Body of pancreas (tissue), 4 donors: ENCODE measurements around the gene RAB1B. TPM values are rescaled to one million over a fixed set of nuclear protein-coding genes. Genes with fewer than 3 reads are reported as not detected.

Source experiments
- ATAC-seq: fragments of 150-250 bp; one replicate; pipeline ENCODE4 v1.9.1; 2016
- DNase-seq, 4 donors: peaks; one replicate each; pipeline ENCODE4 v3.0.0-alpha.2; 2019
- H3K27ac ChIP-seq, 4 donors: fragments of 200-600 bp; sonication (generic); 1 replicate in 3 of 4; 2 replicates in 1 of 4; pipeline versions ENCODE4 v1.5.1 to v1.6.1; 2016 to 2019; ENCODE audit warnings: mild to moderate bottlenecking in 1 of 4, mixed read lengths in 1 of 4, moderate library complexity in 1 of 4
- H3K27me3 ChIP-seq, 2 donors: fragments of 200-600 bp; sonication (generic); one replicate each; pipeline ENCODE4 v1.6.0; 2016; ENCODE audit warnings: mild to moderate bottlenecking in 1 of 2
- H3K36me3 ChIP-seq, 2 donors: fragments of 200-600 bp; sonication (generic); replicated peaks in 1 of 2; 2 replicates each; pipeline ENCODE4 v1.5.1; 2016; ENCODE audit warnings: low read depth in 2 of 2; ENCODE audit not compliant: insufficient read depth in 1 of 2
- H3K4me1 ChIP-seq: fragments of 200-600 bp; sonication (generic); one replicate; pipeline ENCODE4 v1.6.0; 2016
- H3K4me3 ChIP-seq, 2 donors: fragments of 200-600 bp; sonication (generic); 1 replicate in 1 of 2; 2 replicates in 1 of 2; pipeline ENCODE4 v1.5.1; 2016 to 2019
- H3K9me3 ChIP-seq, 3 donors: fragments of 200-600 bp; sonication (generic); 1 replicate in 2 of 3; 2 replicates in 1 of 3; pipeline ENCODE4 v1.5.1; 2016
- POLR2A ChIP-seq, 3 donors: fragments of 450-650 bp; IDR thresholded peaks; one replicate each; pipeline ENCODE4 v1.6.1; 2016; ENCODE audit warnings: antibody characterized with exemption in 3 of 3, mild to moderate bottlenecking in 2 of 3
- WGBS, 2 donors: methylation state at CpG; one replicate each; pipeline ENCODE4 v1.1.5; 2017; 5-methylcytosine and 5-hydroxymethylcytosine counted together
- intact Hi-C: fragments of 100-400 bp; cut with DNase I; formaldehyde crosslinking; loops from one replicate; pipeline ENCODE4 v1.15.1; 2023
- total RNA-seq, 2 donors: library from RNA; depleted of rRNA; stranded (reverse); fragments of >200 nt; gene quantifications; one replicate each; pipeline ENCODE4 v1.1.0, GENCODE V29; 2016
- TF ChIP-seq, protein P1 (sequence below), 7 experiments: fragments of 450-650 bp in 4 of 7; fragments of 200-600 bp in 3 of 7; sonication (generic) in 3 of 7; IDR thresholded peaks; one replicate each; pipeline ENCODE4 v1.5.1; 2016 to 2019; ENCODE audit warnings: antibody characterized with exemption in 7 of 7

The RAB1B gene
- total RNA-seq, 2 donors from 2014 or later: 67.7 to 74.5 TPM

DNA sequence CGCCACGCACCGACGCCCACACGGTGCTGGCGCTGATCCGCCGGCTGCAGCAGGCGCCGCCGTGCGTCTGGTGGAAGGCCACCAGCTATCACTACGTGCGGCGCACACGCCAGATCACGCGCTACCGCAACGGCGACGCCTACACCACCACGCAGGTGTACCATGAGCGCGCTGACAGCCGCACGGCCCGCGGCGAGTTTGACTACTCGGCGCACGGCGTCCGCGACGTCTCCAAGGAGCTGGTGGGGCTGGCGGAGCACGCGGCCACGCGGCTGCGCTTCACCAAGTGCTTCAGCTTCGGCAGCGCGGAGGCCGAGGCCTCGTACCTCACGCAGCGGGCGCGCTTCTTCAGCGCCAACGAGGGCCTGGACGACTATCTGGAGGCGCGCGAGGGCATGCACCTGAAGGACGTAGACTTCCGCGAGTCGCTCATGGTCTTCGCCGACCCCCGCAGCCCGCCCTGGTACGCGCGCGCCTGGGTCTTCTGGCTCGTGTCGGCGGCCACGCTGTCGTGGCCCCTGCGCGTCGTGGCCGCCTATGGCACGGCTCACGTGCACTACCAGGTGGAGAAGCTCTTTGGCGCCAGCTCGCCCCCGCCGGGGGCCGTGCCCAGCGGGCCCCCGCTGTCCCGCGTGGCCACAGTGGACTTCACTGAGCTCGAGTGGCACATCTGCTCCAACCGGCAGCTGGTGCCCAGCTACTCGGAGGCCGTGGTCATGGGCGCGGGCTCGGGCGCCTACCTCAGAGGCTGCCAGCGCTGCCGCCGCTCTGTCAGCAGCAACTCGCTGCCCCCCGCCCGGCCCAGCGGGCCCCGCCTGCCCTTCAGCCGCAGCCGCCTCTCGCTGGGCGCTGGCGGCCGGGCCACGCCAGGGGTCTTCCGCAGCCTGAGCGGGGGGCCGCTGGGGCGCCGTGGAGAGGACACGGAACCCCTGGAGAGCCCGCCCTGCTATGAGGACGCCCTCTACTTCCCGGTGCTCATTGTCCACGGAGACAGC, 26.5 kb downstream of the RAB1B start:
- ATAC-seq (no peak), DNase-seq (no peak)

DNA sequence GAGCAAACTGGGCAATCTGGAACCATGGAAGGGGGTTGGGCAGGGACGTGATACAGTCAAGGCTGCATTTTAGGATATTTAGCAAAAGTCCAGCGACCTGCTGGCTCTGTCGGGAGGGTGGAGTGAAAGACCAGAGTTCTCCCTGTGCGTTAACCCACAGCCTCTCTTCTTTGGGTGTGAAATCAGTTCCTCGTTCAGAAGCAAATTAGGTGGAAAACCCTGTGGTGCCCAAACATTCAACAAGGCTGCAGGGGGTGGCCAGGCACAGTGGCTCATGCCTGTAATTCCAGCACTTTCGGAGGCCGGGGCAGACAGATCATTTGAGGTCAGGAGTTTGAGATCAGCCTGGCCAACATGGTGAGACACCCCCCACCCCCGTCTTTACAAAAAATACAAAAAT, 29.2 kb downstream of the RAB1B start:
- H3K27ac ChIP-seq: no peak overlapping the region
- no peak overlapping the region for H3K4me3 ChIP-seq
- no peak for TF ChIP-seq POLR2A (IDR thresholded peaks at IDR 0.05)
- TF ChIP-seq, protein P1, sequence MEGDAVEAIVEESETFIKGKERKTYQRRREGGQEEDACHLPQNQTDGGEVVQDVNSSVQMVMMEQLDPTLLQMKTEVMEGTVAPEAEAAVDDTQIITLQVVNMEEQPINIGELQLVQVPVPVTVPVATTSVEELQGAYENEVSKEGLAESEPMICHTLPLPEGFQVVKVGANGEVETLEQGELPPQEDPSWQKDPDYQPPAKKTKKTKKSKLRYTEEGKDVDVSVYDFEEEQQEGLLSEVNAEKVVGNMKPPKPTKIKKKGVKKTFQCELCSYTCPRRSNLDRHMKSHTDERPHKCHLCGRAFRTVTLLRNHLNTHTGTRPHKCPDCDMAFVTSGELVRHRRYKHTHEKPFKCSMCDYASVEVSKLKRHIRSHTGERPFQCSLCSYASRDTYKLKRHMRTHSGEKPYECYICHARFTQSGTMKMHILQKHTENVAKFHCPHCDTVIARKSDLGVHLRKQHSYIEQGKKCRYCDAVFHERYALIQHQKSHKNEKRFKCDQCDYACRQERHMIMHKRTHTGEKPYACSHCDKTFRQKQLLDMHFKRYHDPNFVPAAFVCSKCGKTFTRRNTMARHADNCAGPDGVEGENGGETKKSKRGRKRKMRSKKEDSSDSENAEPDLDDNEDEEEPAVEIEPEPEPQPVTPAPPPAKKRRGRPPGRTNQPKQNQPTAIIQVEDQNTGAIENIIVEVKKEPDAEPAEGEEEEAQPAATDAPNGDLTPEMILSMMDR (IDR thresholded peaks at IDR 0.05): no peak
- H3K27me3 ChIP-seq: no peaks in the 10 kb centered on the region
- intact Hi-C loops: no loop called here
- DNase-seq (no peak), ATAC-seq (no peak)
- no peaks in the 10 kb centered on the region for H3K4me1 ChIP-seq
- WGBS, 2 donors: 52 to 70% methylated on average over 8 of the region's 8 CpGs
- no peaks in the 10 kb centered on the region for H3K9me3 ChIP-seq
- H3K36me3 ChIP-seq: no peaks in the 10 kb centered on the region

More for the DNA sequence above, 26.5 kb downstream of the RAB1B start:
- Histone ChIP-seq H3K4me1 (peaks cover 21% of the 10 kb centered on the region), H3K27me3 (no peaks in the 10 kb centered on the region), H3K27ac (no peak overlapping the region), H3K36me3 (no peaks in the 10 kb centered on the region), H3K9me3 (no peaks in the 10 kb centered on the region), H3K4me3 (no peak overlapping the region)
- TF ChIP-seq POLR2A (IDR thresholded peaks at IDR 0.05): no peak
- TF ChIP-seq, protein P1 (IDR thresholded peaks at IDR 0.05): no peak
- WGBS, 2 donors: 81 to 88% methylated on average over 57 to 74 of the region's 123 CpGs
- intact Hi-C loops: no loop called here

DNA sequence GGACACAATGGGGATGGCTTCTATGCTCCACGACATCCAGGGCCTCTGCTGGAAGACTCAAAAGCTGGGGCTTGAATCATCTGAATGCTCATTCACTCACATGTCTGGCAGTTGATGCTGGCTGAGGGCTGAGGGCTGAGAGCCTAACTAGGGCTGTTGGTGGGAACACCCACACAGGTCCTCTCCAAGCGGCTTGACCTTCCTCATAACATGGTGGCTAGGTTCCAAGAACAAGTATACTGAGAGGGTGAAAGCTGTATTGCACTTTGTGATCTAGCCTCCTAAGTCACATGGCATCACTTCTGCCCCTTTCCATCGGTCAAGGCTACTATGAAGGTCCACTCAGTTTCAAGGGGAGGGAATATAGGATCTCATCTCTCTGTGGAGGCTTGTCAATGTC, 30.7 kb downstream of the RAB1B start:
- ATAC-seq: no peak
- 50 to 64% methylated on average over 2 to 3 of the region's 3 CpGs for WGBS, 2 donors
- DNase-seq: no peak
- intact Hi-C loops: no loop called here
- no peak overlapping the region for H3K27ac ChIP-seq
- no peaks in the 10 kb centered on the region for H3K27me3 ChIP-seq
- no peaks in the 10 kb centered on the region for H3K4me1 ChIP-seq
- H3K36me3 ChIP-seq: no peaks in the 10 kb centered on the region
- TF ChIP-seq, protein P1 (IDR thresholded peaks at IDR 0.05): no peak
- TF ChIP-seq POLR2A (IDR thresholded peaks at IDR 0.05): no peak
- no peaks in the 10 kb centered on the region for H3K9me3 ChIP-seq
- no peak overlapping the region for H3K4me3 ChIP-seq

DNA sequence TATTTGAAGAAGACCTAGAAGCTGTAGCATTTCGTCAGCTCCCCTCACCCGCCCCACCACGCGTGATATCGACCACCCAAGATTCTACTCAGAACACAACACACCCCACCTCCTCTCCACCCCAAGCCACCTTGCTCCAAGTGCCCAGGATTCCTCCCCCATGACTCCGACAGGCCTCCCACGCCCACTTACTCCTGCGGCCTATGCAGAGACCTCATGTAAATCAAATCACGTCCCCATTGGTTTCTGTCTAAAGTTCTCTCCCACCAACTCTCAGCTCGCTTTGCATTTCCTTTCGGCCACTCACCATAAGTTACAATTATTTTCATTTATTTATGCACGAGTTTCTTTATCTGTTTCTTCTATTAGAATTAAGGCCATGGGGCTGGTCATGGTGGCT, 34.2 kb downstream of the RAB1B start:
- H3K4me1 ChIP-seq: no peaks in the 10 kb centered on the region
- DNase-seq (no peak), ATAC-seq (no peak)
- H3K27ac ChIP-seq: no peak overlapping the region
- intact Hi-C loops: no loop called here
- TF ChIP-seq, protein P1 (IDR thresholded peaks at IDR 0.05): no peak
- TF ChIP-seq POLR2A (IDR thresholded peaks at IDR 0.05): no peak
- H3K27me3 ChIP-seq: no peaks in the 10 kb centered on the region
- WGBS, 2 donors: 75 to 84% methylated on average over 12 of the region's 12 CpGs
- H3K9me3 ChIP-seq: no peaks in the 10 kb centered on the region
- H3K36me3 ChIP-seq: no peaks in the 10 kb centered on the region
- H3K4me3 ChIP-seq: no peak overlapping the region
